ENCODE results near the gene UNC13C.

DNA sequence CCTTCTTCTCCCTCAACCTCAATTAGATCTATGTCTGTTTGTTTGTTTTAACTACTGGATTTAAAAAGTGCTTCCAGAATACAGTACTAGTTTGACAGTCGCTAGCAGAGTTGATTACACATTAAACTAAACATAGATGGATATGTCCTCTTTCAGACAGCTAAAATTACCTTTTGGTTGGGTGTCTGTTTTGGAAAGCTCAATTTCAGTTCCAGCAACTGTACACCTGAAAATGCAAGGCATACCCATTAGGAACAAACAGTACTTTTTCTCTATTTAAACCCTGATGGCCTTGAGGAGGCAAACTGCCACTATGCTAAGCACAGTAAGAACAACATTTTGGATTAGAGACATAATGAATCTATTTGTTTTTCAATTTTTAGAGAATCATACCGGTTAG lies 234.4 kb downstream of the UNC13C start:
- TF ChIP-seq GATA2 (IDR thresholded peaks at IDR 0.05; ENCODE audit: low read depth, low read length) (no peak), GATA3 (IDR thresholded peaks at IDR 0.05; ENCODE audit: low read depth, low read length) (no peak)

Measured in SH-SY5Y (cell line).